RWPE1 (cell line): ENCODE results near the gene AQP12B.

Experiments used
- CTCF ChIA-PET: fragments of 350-600 bp; sonication (Branson Sonifier 250); formaldehyde crosslinking; extraction: SDS; loops from one replicate; lab custom pipeline; 2021; lab: Yijun Ruan, JAX
- POLR2A ChIA-PET: fragments of 400-600 bp; formaldehyde crosslinking; extraction: SDS; loops from one replicate; lab custom pipeline; 2020; ENCODE audit warnings: antibody characterized with exemption; ENCODE audit not compliant: low non-redundant PET; lab: Yijun Ruan, JAX
- DNase-seq: peaks from one replicate; pipeline ENCODE4 v3.0.0; 2012; ENCODE audit warnings: low spot score
- H3K27ac ChIP-seq: fragments of 450-650 bp; 2 replicates; pipeline ENCODE4 v1.5.1; 2017
- CTCF ChIP-seq: fragments of 450-650 bp; conservative IDR thresholded peaks from 2 replicates; pipeline ENCODE4 v1.5.1; 2017; ENCODE audit warnings: low read depth, mild to moderate bottlenecking

Gene AQP12B

GRCh38 chr2:240718896-240719490 is 36.3 kb upstream of the AQP12B start:
- ChIA-PET POLR2A (no interaction called here), CTCF (interaction anchor here (0.9 to 1.0 kb wide), 2 partner anchors 9 to 162 kb away, joined by 3 read pairs; no protein-coding TSS in a partner anchor)
- H3K27ac ChIP-seq, result no peak overlapping the region
- DNase-seq, result no peak
- no peak for TF ChIP-seq CTCF

DNA sequence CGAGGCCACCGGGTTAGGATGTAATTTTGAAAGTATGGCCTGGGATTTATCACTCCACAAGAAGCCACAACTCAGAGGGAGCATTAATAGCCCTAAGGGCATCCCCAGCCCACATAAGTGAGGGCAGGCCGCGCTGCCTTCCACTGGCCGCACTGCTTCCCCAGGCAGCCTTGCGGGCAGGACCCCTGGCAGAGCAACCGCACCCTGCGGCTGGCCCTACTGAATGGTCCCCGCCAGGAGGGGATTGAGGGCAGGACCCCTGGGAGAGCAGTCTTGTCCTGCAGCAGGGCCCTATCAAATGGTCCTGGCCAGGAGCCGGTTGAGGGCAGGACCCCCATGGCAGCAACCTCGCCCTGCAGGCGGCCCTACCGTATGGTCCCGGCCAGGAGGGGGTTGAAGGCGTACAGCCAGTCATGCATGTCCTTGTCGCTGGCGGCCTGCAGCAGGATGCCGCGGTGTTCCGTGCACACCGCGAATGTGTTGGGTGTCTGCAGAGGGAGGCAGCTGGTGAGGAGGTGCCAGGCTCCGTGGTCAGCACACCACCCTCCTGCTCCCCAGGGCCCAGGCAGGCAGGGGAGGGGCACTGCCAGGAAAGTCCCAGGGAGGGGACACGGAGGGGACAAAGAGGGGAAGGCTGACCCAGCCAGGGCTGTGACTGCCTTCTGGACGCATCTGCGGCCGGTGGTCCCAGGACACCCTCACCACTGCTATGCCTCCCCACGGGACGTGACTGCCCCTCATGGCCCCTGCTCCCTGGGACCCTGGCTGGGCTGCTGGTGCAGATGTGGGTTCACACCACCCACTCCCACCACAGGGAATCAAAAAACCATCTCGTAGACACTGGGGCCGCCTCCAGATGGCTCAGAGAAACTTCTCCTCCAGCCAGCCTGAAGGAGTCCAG is 35.2 kb upstream of the AQP12B start:
- ChIA-PET CTCF (interaction anchor here (0.6 kb wide), 1 partner anchor 71 kb away, joined by 3 read pairs; no protein-coding TSS in a partner anchor), POLR2A (no interaction called here)
- no peak for TF ChIP-seq CTCF
- no peak for DNase-seq
- no peak overlapping the region for H3K27ac ChIP-seq

- no peak overlapping the region for H3K27ac ChIP-seq
- TF ChIP-seq CTCF, result no peak
- ChIA-PET CTCF (interaction anchor here (0.6 kb wide), 1 partner anchor 70 kb away, joined by 3 read pairs; no protein-coding TSS in a partner anchor), POLR2A (no interaction called here)
- no peak for DNase-seq
Observed at GRCh38 chr2:240717181-240717641, 34.5 kb upstream of the AQP12B start.

- H3K27ac ChIP-seq, result no peak overlapping the region
- DNase-seq, result no peak
- CTCF ChIA-PET, result interaction anchor here (0.6 kb wide), 1 partner anchor 19 kb away, joined by 3 read pairs; no protein-coding TSS in a partner anchor
- TF ChIP-seq CTCF, result no peak
- POLR2A ChIA-PET, result no interaction called here
Observed at GRCh38 chr2:240716130-240716798, 33.6 kb upstream of the AQP12B start.

DNA sequence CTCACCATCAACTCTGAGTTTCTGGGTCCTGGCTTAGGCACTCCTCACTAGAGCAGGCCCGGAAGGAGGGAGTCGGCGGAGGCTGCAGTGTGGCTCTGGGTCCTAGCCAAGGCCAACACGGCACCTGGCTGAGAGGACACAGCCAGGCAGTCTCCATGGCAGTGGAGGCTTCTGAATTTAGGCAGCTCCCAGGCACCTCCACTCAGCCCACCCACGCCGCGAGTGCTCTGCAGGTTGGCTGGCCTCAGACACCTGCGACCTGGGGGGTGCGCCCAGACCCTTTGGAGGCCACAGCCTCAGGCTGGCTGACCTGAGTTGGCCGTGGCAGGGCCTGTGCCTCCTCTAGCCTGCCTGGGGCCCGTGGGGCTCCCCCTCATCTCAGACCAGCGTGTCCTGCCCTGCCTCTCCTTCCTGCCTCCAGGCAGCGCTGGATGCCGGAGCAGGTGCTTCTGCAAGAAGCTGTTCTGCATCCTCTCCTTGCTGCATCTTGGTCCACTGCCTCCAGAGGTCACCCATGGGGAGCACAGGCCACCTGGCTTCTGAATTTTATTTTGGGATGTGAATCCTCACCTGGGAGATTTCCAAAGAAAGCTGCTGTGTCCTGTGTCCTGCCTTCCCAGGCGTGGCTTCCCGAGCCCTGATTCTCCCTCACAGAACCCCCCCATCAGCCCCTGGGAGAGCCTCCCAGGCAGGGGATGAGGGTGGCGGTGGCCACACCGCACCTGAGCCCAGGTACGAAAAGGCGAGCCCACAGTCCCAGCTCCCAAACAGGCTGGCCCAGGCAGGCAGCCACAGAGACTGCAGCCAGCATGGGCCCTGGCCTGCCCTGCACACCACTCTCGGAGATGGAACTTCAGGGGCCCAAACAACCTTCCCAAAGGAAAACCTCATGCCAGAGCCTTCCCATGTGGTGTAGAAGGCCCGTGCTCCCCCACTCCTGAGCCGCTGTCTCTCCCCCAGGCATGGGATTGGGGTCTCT is 32.4 kb upstream of the AQP12B start:
- DNase-seq, result no peak
- POLR2A ChIA-PET, result no interaction called here
- CTCF ChIA-PET, result interaction anchor here (0.6 to 1.1 kb wide), 3 partner anchors 36 to 176 kb away, joined by 3 to 6 read pairs (median 3); no protein-coding TSS in a partner anchor

More for the DNA sequence above, 32.4 kb upstream of the AQP12B start:
- no peak for TF ChIP-seq CTCF
- no peak overlapping the region for H3K27ac ChIP-seq
